HG02973 (cell line): ENCODE data around the gene DAW1.
"Not testable (repeated sequence)": the region's sequence is repeated elsewhere in the genome, so short reads cannot be mapped to it uniquely, and the experiment has no call there.

ENCODE experiments used
- ATAC-seq: cut with Tn5 transposase; IDR thresholded peaks from one replicate; pipeline ENCODE4 v1.9.1; 2021; ENCODE audit warnings: moderate library complexity; ENCODE audit not compliant: unreplicated experiment

Gene DAW1, protein sequence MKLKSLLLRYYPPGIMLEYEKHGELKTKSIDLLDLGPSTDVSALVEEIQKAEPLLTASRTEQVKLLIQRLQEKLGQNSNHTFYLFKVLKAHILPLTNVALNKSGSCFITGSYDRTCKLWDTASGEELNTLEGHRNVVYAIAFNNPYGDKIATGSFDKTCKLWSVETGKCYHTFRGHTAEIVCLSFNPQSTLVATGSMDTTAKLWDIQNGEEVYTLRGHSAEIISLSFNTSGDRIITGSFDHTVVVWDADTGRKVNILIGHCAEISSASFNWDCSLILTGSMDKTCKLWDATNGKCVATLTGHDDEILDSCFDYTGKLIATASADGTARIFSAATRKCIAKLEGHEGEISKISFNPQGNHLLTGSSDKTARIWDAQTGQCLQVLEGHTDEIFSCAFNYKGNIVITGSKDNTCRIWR

DNA sequence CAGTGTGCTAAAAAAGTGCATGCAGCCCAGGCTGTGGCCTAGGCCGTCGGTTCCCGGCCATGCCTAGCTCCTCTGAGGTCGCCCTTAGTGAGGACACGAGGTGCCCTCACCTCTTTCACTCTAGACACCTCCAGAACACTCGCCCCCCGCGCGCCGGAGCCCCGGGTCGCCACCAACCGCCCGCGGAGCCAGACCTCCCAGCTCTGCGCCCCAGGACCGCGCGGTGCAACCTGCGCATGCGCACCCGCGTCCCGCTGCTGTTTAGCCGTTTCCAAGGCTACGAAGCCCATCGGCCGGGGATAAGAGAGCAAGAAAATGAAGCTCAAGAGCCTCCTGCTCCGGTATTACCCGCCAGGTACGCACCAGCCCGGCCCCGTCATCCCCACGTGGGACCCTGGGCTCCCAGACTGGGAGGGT lies at the start of gene DAW1:
DAW1 (plus strand) TSS at position 257 of the 417 bp plus-strand sequence; CDS start at position 316, 59 bp downstream.
- peak; percentile 77 for ATAC-seq

DNA sequence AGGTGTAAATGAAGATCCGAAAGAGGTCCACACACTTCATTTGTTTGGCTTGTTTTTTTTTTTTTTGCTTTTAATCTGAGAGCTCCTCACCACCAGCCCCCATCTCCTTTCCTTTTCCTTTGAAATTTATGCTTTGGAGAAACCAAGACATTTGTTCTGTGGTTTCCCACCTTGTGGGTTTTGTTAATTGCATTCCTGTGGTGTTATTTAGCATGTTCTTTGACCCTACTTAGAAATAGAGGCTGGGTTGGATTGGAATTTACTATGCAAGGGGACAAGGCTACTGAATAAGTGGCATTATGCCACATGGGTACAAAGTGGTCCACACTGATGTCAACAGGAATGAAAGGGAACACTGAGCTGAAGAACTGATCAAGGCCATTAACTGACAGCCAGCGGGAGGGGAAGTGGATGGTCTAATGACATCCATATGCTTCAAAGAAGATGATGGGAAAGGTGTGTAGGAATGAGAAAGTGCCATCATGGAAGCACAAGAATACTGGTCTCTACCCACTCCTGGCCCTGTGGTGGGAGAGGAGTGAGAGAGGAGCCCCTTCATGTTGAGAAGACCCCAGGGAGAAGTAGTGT lies 48.9 kb upstream of the DAW1 start:
- no peak for ATAC-seq

DNA sequence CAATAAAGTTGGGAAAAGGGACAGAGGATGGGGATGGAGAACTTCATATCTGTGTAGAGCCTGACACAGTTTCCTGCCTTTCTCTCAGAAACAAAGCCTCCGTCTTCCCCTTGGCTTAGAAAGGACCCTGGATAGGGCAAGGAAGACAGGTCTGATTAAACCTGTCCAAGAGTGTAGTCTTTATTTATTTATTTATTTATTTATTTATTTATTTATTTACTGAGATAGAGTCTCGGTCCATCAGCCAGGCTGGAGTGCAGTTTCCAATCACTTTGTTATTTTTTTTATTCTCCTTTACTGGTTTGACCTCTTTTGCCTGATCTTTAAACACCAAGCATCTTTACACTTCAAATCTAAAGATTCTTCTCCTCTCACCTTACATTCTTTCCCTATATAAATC lies 47.5 kb upstream of the DAW1 start:
- no peak for ATAC-seq

DNA sequence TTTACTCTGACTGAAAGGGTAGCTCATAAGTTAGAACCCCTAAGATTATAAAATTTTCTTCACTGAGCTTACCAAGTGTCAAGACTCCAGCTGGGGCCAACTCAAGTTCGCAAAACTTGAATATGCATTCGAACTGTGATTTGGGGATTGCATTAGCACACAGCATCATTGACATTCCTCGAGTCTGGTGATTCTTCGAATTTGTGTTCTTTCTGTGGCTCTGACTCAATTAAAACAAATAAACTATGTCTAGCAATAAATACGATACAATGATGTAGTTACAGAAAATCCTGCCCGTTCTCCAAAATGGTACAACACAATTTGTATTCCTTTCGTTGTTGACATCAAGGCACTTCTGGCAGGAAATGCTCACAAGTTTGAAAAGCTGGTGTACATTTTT lies 46.7 kb upstream of the DAW1 start:
- ATAC-seq, result no peak

DNA sequence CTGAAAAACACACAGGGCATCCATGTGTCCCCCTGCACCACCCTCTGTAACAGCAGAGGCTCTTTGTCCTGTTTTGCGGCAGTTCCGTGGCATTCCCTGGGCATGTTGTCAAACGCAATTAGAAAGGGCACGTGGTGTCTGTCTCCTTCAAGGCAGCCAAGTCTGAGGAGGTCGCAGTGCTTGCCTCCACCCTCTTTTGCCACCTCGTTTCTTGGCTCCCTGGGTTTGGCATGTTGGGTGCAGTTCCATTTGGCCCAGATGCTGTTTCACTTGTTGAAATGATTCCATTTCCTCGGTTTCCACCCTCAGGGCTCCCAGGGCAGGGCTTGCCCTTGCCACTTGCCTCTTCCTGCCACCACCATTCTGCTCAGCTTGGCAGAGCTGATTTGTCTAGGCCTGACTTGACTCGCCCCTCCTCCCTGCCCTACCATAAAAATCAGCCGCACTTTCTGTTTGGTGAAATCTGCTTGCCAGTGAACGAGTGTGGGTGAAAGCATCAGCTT lies 45.4 kb upstream of the DAW1 start:
- ATAC-seq, result no peak

DNA sequence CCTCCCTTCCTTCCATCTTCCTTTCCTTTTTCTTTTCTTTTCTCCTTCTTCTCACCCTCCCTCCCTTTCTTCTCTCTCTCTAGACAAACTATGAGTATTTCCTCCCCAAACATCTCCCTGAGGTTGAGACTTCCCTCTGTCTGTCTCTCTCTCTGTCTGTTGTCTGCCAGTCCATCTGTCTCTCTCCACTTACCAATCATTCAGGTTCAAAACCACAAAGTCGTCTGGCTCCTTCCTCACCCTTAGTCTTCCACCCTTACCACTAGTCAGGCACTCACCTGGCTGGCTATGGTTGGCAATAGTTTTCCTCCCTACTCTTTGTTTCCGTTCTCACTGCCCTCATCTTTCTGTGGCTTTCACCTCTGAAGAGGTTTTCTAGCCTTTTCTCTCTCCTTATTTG lies 44.9 kb upstream of the DAW1 start:
- no peak for ATAC-seq

DNA sequence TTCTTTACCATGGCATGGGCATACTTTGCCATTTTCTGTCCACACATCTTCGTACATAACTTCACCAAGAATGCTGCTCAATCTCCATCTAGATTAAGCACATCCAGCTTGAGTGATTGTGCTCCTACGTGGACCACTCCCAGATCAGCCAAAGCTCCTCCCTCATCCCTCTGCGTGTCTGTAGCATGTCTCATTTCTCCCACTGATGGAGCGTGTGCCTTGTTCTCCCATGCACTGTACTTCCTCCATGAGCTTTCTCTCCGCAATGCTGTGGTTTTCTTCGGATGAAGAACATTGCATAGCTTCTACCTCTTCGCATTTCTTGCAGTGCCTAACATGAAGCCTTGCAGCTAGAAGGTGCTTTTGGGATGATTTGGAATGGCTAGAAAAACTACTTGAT lies 44.3 kb upstream of the DAW1 start:
- no peak for ATAC-seq

DNA sequence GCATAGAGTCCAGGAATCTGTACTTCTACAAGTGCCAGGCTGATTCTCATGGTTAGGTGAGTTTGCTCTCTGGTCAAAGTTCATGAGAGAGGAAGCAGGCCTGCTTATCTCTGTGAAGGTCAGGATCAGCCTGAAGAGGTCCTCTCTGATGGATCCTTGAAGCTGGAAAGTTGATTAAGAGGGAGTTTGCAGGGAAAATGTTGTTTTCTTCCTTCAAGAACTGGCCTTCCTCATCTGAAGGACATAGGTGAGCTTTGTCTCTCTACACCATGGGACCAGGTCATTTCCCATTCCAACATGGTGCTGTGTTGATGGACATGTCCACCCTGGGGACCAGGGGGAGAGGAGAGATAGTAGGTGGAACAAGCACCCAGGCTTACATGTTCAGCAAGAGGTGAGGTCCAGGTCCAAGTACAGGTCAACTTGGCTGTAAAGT lies 42.9 kb upstream of the DAW1 start:
- ATAC-seq, result no peak

DNA sequence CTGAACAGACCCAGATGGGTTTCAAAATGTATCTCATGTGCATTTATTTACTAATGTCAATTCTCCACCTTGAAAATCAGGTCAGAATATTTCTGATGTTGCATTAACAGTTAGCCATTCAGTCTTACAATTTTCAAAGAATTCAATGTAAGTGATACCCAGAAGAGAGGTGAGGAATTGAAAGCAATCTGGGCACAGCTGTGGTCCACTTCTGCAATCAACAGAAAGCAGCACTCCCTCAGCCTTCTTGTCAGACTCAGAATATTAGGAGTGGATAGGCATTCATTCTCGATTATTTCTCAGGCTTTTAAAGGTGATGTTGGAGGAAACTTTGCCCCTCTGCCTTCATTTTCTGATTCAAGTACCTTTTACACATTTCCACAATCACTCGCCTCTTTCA lies 42.1 kb upstream of the DAW1 start:
- no peak for ATAC-seq

DNA sequence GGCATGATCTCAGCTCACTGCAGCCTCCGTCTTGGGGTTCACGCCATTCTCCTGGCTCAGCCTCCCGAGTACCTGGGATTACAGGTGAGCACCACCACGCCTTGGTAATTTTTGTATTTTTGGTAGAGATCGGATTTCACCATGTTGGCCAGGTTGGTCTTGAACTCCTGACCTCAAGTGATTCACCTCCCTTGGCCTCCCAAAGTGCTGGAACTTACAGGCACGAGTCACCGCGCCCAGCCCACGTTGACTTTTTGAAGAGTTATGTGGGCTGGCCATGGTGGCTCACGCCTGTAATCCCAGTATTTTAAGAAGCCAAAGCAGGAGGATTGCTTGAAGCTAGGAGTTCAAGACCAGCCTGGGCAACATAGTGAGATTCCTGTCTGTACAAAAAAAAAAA lies 37.0 kb upstream of the DAW1 start:
- ATAC-seq, result no peak

DNA sequence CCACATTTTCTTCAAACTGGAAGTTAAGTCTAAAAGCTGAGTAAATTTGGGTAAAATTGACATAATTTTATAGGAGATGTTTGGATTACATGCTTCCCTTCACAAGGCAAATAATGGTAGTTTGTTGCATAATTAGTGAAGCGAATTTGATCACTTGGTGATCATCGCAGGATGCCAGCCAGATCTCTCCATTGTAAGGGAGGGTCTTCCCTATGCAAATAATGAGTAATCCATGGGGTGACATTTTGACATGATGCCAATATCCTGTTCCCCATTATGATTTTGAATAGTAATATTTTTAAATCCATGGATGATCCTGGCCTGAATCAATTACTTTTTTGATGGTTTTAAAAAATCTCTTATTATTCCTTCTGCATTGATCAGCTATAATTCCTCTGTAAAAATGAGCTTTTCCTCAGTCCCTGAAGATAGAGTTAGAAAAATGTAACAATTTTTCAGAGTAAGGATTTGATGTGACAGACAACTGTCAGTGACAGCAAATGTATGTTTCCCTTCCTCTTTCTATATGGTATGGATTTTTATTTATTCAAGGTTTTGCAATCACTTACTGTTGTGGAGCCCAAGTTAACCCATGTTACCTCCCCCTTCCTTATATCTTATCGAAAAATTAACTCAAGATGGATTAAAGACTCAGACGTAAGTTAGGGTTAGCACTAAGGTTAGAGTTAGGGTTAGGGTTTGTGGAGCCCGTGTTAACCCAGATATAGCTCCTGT lies 36.3 kb upstream of the DAW1 start:
- ATAC-seq, result no peak

DNA sequence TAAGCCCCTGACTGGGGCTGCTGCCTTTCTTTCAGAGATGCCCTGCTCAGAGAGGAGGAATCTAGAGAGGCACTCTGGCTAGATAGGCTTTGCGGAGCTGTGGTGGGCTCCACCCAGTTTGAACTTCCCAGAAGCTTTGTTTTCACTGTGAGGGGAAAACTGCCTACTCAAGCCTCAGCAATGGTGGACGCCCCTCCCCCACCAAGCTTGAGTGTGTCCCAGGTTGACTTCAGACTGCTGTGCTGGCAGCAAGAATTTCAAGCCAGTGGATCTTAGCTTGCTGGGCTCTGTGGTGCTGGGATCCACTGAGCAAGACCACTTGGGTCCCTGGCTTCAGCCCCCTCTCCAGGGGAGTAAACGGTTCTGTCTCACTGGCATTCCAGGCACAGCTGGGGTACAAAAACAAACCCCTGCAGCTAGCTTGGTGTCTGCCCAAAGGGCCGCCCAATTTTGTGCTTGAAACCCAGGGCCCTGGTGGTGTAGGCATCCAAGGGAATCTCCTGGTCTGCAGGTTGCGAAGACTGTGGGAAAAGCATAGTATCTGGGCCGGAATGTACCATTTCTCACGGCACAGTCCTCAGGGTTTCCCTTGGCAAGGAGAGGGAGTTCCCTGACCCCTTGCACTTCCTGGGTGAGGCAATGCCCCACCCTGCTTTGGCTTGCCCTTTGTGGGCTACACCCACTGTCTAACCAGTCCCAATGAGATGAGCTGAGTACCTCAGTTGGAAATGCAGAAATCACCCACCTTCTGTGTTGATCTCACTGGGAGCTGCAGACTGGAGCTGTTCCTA lies 31.9 kb upstream of the DAW1 start:
- ATAC-seq, result not testable (repeated sequence)

DNA sequence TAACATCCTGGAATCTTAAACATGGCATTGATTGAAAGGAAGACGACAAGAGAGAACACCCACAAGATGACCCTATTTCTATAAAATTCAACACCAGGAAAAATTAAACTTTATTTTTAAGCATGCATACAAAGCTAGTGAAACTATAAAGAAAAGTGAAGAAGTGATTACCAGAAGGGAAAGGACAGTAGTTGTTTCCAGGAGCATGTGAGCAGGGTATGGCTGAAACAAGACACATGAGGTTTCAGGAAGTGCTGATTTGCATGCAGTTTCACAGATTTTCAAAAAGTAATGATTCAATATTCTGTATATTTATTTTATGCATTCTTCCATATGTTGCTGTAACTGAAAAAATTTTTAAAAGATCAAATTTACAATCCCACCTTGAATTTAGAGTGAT lies 24.6 kb upstream of the DAW1 start:
- no peak for ATAC-seq

DNA sequence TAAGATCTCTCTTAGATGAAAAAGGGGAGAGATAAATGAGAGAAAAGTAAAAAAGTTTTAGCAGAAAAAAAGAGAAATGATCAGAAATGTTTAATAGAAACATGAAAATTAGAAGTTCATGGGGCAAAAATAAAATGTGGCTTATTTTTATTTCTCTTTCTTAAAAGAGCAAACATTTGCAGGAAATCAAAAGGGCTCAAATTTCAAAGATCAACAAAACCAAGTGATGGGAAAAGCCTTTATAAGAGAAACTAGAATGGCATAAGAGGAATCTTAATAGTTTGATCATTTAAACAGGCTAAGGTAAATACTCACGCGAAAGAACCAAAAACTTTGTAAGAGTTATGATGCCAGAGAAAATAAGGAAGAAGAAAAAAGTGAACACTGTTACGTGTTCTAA lies 23.3 kb upstream of the DAW1 start:
- ATAC-seq, result no peak

DNA sequence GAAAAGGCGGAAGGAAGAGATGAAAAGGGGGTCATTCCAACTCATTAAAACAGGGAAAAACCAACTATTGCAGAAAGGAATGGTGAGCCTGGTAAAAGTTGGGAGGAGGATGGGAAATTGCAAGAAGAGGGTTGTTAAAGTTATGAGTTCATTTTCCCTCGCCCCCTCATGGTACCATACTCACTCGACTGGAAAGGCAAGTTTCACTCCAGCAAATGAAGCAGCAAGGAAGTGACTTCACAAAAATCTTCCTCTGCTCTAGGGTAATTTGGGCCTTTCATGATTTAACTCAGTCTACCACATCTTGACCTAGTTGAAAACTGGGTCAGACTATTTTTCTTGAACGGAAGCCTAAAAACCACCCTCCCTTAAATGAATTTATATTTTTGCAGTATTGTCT lies 22.8 kb upstream of the DAW1 start:
- peak; percentile 54 for ATAC-seq

DNA sequence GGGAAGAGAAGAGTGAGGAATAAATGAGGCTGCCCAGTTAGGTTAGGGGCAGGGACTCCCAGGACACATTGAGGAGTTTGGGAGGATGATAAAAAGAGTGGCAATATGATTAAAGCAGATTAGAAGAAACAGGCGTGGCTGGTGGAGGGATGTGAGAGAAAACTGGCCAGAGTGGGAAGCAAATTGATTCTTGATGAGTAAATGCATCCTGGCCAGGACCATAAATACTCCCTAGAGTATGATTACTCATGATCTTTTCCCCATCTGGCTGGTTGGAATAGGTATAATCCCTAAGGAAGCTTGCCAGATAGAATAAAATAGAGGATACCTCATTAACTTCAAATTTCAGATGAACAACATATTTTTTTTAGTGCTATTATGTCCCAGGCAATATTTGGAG lies 21.5 kb upstream of the DAW1 start:
- no peak for ATAC-seq

DNA sequence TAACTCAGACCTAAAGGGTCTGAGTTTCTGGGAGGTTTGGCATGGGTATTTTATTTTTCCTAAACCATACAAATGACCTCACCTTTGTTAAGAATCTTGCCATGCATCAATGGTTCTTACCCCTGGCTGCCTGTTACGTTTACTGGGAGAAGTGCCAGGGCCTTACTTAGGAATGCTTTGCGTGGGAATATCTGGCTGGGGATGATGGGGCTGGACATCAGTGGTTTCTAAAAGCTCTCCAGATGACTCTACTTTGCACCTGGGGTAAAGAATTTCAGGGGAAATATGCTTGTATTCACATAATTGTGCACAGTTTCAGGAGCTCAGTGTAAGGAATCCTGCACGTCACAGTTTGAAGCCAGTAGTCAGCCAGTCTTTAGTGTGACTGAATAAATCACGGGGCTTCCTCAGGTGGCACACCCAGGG lies 18.2 kb upstream of the DAW1 start:
- no peak for ATAC-seq

DNA sequence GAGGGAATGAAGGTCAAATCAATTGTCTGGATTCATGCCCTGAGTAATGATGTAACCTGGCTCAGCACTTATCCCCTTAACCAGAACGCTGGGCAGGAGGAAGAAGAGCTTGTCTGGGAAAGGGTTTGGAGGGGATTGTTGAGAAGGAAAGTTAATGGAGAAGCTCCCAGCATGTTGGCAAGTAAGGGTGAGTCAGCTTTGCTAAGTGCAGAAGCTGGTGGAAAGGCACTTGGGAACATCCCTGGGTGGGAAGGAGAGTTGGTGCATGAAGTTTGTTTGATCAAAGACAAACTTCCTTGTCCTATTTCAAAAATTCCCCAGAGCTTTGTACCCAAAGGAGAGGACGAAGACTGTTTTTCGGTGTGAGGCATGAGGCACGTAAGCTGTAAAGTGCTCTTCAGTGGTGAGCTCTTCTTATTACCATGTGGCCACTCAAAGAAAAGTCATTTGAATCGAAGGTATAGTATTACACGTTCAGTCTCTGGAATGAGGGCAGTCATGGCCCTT lies 17.6 kb upstream of the DAW1 start:
- no peak for ATAC-seq

DNA sequence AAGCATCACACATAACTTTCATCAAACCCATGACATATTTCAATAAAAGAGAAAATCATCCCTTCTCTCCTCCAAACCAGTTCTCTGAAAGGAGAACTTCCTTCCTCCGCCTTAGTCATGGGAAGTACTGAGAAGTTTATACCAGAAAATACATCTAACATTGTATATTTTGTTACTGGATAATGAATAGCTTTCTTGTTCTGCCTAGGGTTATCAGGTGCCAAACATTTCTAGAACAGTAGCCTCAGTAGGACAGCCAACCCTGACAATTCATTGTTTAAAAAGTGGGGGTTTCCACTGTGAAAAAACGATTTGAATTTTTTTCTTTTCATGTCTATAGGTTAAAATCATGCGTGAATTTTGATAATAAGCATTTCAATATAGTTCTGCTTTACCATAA lies 16.0 kb upstream of the DAW1 start:
- no peak for ATAC-seq

DNA sequence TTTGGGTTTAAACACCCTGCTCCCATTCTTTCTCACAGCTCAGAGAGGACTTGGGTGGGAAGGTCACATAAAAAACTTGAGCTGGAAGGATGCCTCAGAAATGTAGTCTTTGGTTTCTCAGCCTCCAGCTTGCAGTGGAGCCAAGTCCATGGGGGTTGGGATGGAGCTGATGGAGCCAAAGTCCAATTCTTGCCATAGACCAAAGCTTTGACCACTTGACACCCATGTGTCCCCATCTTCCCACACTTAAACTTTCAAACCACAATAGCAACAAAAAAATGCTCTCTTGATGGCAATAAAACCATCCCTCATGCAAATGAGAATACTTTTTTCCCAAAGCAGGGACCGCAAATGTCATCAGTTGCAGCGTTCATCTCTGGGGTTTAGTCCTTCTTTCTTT lies 14.7 kb upstream of the DAW1 start:
- ATAC-seq, result no peak

DNA sequence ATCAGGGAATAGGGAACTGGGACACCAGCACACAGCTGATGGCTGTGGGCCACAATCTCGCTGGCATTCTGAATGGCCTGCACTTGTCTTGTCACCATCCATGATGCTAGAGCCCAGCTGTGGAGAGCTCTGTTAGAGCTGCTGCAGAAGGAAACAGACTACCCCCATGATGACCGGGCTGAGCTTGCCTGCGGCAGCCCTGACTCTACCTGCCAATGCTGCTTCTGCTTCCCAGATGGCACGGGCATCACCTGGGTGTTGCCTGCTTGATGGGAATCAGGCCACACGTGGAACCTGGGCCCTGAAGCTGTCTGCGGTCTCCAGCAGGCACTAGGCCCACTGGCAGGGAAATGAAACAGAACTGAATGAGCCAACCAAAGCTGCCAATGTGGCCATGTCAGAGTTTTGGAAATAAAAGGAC lies 11.2 kb upstream of the DAW1 start:
- no peak for ATAC-seq
